Endodermal cell (in vitro differentiated cells): ENCODE results near the gene NDUFAF8. TPM values are rescaled to one million over a fixed set of nuclear protein-coding genes. Genes with fewer than 3 reads are reported as not detected.

ENCODE experiments used
- DNase-seq: peaks from one replicate; pipeline ENCODE4 v3.0.0-alpha.2; 2017
- H3K27ac ChIP-seq: 2 replicates; pipeline ENCODE4 v1.5.1; 2013; ENCODE audit warnings: mild to moderate bottlenecking, low read depth, low read length, moderate library complexity
- H3K27me3 ChIP-seq: 2 replicates; pipeline ENCODE4 v1.6.1; 2013; ENCODE audit warnings: mild to moderate bottlenecking, low read length, moderate library complexity; ENCODE audit not compliant: insufficient read depth, control insufficient read depth, poor library complexity, severe bottlenecking
- H3K36me3 ChIP-seq: 2 replicates; pipeline ENCODE4 v1.7.0; 2013; ENCODE audit warnings: mild to moderate bottlenecking, low read length, moderate library complexity; ENCODE audit not compliant: control insufficient read depth, insufficient read depth
- H3K4me1 ChIP-seq: one replicate; pipeline ENCODE4 v1.7.0; 2013; ENCODE audit warnings: low read length; ENCODE audit not compliant: control insufficient read depth, insufficient read depth
- H3K4me3 ChIP-seq: 2 replicates; pipeline ENCODE4 v1.5.1; 2013; ENCODE audit warnings: mild to moderate bottlenecking, low read length, moderate library complexity
- H3K9ac ChIP-seq: 2 replicates; pipeline ENCODE4 v1.6.1; 2013; ENCODE audit warnings: mild to moderate bottlenecking, low read length, moderate library complexity; ENCODE audit not compliant: poor library complexity, severe bottlenecking; ENCODE audit errors: extremely low read depth
- H3K9me3 ChIP-seq: 2 replicates; pipeline ENCODE4 v1.6.1; 2013; ENCODE audit warnings: mild to moderate bottlenecking, low read length, moderate library complexity; ENCODE audit not compliant: control insufficient read depth
- H3K27ac Mint-ChIP-seq: 2 replicates; pipeline ENCODE4 v1.8.0; 2020; ENCODE audit warnings: mixed read lengths
- H3K27me3 Mint-ChIP-seq: 2 replicates; pipeline ENCODE4 v1.8.0; 2021; ENCODE audit warnings: mild to moderate bottlenecking, mixed read lengths; ENCODE audit not compliant: insufficient read depth
- H3K36me3 Mint-ChIP-seq: 2 replicates; pipeline ENCODE4 v1.8.0; 2020; ENCODE audit warnings: low read depth, mixed read lengths
- H3K4me1 Mint-ChIP-seq: 2 replicates; pipeline ENCODE4 v1.8.0; 2020; ENCODE audit warnings: mixed read lengths
- H3K4me3 Mint-ChIP-seq: 2 replicates; pipeline ENCODE4 v1.8.0; 2020; ENCODE audit warnings: mild to moderate bottlenecking, moderate library complexity, mixed read lengths
- H3K9me3 Mint-ChIP-seq: 2 replicates; pipeline ENCODE4 v1.8.0; 2020; ENCODE audit warnings: mild to moderate bottlenecking, mixed read lengths
- WGBS, 2 experiments: methylation state at CpG; one replicate each; pipeline versions ENCODE4 v1.1.5 to v1.1.7; 2013; ENCODE audit warnings: missing lambda C conversion rate in 2 of 2, mixed read lengths in 1 of 2; ENCODE audit not compliant: insufficient coverage in 1 of 2, insufficient read length in 1 of 2; 5-methylcytosine and 5-hydroxymethylcytosine counted together
- total RNA-seq, 2 donors: library from RNA; stranded (reverse); fragmentation: NEBNext Ultra II Directional in 1 of 2; extraction: Animal tissue kit (Norgen Biotek cat#: 25700) in 1 of 2; gene quantifications; 2 replicates in 1 of 2; 3 replicates in 1 of 2; pipeline ENCODE4 v1.2.1, GENCODE V29; 2021
- TF ChIP-seq, protein P1 (sequence below): fragments of 200-600 bp; sonication (generic); conservative IDR thresholded peaks from 2 replicates; pipeline ENCODE4 v1.5.0; 2021; ENCODE audit warnings: antibody characterized with exemption, mild to moderate bottlenecking

NDUFAF8 gene
- total RNA-seq, 2 donors from 2014 or later = 42.7 to 48.7 TPM

DNA sequence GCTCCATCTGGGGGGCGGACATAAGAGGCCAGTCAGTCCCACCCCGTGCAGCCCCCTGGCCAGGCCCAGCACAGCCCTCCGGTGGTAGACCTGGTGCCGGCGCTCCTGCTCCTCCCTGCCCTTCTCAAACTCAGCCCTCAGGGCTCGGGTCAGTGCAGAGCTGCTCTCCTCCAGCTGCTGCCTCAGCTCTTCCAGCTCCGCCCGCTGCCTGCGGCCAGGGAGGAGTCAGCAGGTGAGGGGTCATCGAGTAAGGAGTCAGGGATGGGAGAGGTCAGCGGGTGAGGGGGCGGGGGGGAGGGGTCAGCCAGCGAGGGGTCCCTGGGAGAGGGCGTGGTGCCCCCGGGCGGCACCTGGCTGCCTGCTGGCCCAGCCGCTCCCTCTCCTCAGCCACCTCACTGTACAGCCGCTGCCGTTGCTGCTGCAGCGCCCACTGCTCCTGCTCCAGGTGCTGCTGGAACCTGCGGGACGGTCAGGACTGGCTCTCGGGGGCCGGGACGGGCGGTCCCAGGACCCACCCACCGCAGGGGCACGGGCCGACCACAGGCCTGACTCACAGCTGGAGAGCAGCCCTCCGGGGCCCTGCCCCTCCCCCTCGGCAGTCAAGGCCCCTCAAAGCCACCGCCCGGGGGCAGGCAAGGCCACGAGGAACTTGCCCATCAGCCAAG is 46.6 kb upstream of the NDUFAF8 start:
- Mint-ChIP-seq H3K27me3 (no peaks in the 10 kb centered on the region), H3K4me3 (no peak overlapping the region), H3K4me1 (no peaks in the 10 kb centered on the region), H3K36me3 (no peaks in the 10 kb centered on the region), H3K9me3 (no peaks in the 10 kb centered on the region), H3K27ac (no peak overlapping the region)
- TF ChIP-seq, protein P1, sequence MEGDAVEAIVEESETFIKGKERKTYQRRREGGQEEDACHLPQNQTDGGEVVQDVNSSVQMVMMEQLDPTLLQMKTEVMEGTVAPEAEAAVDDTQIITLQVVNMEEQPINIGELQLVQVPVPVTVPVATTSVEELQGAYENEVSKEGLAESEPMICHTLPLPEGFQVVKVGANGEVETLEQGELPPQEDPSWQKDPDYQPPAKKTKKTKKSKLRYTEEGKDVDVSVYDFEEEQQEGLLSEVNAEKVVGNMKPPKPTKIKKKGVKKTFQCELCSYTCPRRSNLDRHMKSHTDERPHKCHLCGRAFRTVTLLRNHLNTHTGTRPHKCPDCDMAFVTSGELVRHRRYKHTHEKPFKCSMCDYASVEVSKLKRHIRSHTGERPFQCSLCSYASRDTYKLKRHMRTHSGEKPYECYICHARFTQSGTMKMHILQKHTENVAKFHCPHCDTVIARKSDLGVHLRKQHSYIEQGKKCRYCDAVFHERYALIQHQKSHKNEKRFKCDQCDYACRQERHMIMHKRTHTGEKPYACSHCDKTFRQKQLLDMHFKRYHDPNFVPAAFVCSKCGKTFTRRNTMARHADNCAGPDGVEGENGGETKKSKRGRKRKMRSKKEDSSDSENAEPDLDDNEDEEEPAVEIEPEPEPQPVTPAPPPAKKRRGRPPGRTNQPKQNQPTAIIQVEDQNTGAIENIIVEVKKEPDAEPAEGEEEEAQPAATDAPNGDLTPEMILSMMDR = no peak
- Histone ChIP-seq H3K9ac (no peak overlapping the region), H3K36me3 (no peaks in the 10 kb centered on the region), H3K4me3 (no peak overlapping the region), H3K27me3 (no peaks in the 10 kb centered on the region), H3K27ac (no peak overlapping the region), H3K9me3 (no peaks in the 10 kb centered on the region), H3K4me1 (no peaks in the 10 kb centered on the region)
- DNase-seq = no peak
- WGBS, 2 experiments = 88 to 91% methylated on average over 8 to 34 of the region's 34 CpGs

DNA sequence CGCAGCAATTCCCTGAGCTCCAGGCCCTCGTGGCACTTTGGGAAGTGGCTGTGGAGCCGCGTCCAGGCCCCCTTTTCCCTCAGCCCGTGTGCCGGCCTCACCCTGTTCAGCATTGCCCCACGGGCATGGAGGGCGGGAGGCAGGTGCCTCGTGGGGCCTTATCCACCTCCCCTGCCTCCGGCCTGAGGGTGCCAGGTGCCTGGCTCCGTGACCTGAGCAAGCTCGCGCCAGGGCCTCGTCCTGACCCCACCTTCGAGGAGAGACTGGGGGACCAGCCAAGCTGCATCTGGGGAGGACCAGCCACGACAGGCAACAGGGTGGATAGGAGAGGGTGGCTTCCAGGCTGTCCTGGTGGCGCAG is 46.1 kb upstream of the NDUFAF8 start:
- H3K4me1 Mint-ChIP-seq = no peaks in the 10 kb centered on the region
- Histone ChIP-seq H3K9ac (no peak overlapping the region), H3K27ac (no peak overlapping the region), H3K4me1 (no peaks in the 10 kb centered on the region), H3K27me3 (no peaks in the 10 kb centered on the region), H3K9me3 (no peaks in the 10 kb centered on the region), H3K36me3 (no peaks in the 10 kb centered on the region), H3K4me3 (no peak overlapping the region)
- no peaks in the 10 kb centered on the region for H3K27me3 Mint-ChIP-seq
- no peak overlapping the region for H3K4me3 Mint-ChIP-seq
- 93 to 95% methylated on average over 13 to 17 of the region's 17 CpGs for WGBS, 2 experiments
- DNase-seq = no peak
- peaks cover 2% of the 10 kb centered on the region for H3K36me3 Mint-ChIP-seq
- H3K9me3 Mint-ChIP-seq = no peaks in the 10 kb centered on the region
- H3K27ac Mint-ChIP-seq = no peak overlapping the region
- TF ChIP-seq, protein P1 = no peak

DNA sequence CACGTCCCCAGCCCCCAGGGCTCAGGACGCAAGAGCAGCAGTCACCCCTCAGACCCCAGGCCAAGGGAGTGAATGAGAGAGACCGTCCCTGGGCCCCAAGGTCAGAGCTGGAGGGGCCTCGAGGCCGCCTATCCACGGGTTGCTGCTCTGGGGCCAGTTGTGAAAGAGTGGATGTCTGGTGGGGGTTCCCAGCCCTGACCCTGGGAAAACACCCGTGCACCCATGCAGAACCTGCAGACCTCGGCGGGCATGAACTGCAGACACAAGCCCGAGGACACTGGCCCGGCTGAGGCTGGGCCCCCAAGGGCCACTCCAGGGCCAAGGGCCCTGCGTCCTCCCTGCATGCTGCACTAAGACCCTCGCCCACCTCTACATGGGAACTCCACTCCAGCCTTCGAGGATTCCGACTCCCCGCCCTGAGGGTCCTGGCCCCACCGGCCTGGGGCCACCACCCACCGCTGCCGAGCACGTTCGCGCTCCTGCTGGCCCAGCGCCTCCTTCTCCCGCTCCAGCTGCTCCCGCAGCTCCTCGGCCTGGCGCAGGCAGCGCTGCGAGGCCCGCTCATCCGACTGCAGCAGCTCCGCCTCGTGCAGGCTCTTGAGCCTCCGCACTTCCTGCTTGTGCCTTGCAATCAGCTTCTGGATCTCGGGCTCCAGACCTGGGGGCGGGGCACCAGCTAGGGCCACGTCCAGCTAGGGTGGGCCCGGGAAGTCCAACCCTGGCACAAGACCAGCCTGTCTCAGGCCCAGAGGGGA is 45.5 kb upstream of the NDUFAF8 start:
- no peak overlapping the region for H3K27ac ChIP-seq
- TF ChIP-seq, protein P1 = no peak
- no peak overlapping the region for H3K9ac ChIP-seq
- no peaks in the 10 kb centered on the region for H3K36me3 ChIP-seq
- Mint-ChIP-seq H3K36me3 (peaks cover 4% of the 10 kb centered on the region), H3K4me3 (no peak overlapping the region), H3K27ac (no peak overlapping the region), H3K27me3 (no peaks in the 10 kb centered on the region), H3K4me1 (no peaks in the 10 kb centered on the region), H3K9me3 (no peaks in the 10 kb centered on the region)
- 93 to 94% methylated on average over 27 to 38 of the region's 38 CpGs for WGBS, 2 experiments
- no peak for DNase-seq
- H3K9me3 ChIP-seq = no peaks in the 10 kb centered on the region
- no peaks in the 10 kb centered on the region for H3K27me3 ChIP-seq
- H3K4me1 ChIP-seq = no peaks in the 10 kb centered on the region
- H3K4me3 ChIP-seq = no peak overlapping the region
